ENCODE measurements around the gene LACTB. TPM values are rescaled to one million over a fixed set of nuclear protein-coding genes. Genes with fewer than 3 reads are reported as not detected.

The LACTB gene, protein sequence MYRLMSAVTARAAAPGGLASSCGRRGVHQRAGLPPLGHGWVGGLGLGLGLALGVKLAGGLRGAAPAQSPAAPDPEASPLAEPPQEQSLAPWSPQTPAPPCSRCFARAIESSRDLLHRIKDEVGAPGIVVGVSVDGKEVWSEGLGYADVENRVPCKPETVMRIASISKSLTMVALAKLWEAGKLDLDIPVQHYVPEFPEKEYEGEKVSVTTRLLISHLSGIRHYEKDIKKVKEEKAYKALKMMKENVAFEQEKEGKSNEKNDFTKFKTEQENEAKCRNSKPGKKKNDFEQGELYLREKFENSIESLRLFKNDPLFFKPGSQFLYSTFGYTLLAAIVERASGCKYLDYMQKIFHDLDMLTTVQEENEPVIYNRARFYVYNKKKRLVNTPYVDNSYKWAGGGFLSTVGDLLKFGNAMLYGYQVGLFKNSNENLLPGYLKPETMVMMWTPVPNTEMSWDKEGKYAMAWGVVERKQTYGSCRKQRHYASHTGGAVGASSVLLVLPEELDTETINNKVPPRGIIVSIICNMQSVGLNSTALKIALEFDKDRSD
- total RNA-seq: 22.4 and 35.4 TPM in 2 replicates

DNA sequence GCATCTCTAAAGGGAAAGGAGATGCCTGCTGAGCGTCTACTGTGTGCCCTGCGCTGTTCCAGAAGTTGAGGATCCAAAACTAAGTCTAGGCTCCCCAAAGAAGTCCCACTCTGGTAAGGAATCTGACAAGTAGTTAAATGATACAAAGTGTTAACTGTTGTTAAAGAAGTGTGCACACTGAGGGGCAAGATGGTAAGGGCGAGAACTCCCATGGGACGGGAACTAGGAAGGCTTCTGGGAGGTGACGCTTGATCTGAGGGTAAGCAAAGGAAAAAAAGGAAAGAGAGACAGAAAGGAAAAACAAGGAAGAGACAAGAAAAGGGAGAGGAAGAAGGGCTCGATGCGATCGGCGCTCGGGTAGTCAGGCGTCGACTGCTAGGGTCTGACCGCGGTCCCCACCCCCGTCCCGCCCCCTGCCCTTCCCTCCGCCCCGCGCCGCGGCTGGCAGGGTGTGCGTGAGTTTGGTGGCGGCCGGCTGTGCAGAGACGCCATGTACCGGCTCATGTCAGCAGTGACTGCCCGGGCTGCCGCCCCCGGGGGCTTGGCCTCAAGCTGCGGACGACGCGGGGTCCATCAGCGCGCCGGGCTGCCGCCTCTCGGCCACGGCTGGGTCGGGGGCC, at the start of gene LACTB:
Gene LACTB (plus strand): TSS at position 480 of the 620 bp plus-strand sequence. CDS start 11 bp downstream, at position 491.

GRCh38 chr15:63157118-63157843, 35.6 kb downstream of the LACTB start, which contains the start of gene RPS27L:
TSS of gene RPS27L (minus strand) at chr15:63157477. CDS start at chr15:63157405, 72 bp downstream.

GRCh38 chr15:63188926-63189871, 67.5 kb downstream of the LACTB start, which contains the start of gene RAB8B:
TSS of gene RAB8B (plus strand) at chr15:63189606. CDS start at chr15:63189625, 19 bp downstream.

Other genes with a start within 250 kb of the LACTB start
- 779 and 969 TPM in 2 replicates for gene TPM1, start 79.1 kb upstream of the LACTB start, total RNA-seq
- 161 and 458 TPM in 2 replicates for gene RPS27L, start 35.6 kb downstream of the LACTB start, total RNA-seq
- gene RAB8B, start 67.7 kb downstream of the LACTB start, total RNA-seq: 63.3 and 82.8 TPM in 2 replicates
- 10.1 and 20.4 TPM in 2 replicates for gene APH1B, start 155.7 kb downstream of the LACTB start, total RNA-seq